ENCODE measurements around the gene TPCN2.
A peak's percentile ranks its signal among the peaks of the same experiment; 100 is the strongest.

TPCN2 gene

DNA sequence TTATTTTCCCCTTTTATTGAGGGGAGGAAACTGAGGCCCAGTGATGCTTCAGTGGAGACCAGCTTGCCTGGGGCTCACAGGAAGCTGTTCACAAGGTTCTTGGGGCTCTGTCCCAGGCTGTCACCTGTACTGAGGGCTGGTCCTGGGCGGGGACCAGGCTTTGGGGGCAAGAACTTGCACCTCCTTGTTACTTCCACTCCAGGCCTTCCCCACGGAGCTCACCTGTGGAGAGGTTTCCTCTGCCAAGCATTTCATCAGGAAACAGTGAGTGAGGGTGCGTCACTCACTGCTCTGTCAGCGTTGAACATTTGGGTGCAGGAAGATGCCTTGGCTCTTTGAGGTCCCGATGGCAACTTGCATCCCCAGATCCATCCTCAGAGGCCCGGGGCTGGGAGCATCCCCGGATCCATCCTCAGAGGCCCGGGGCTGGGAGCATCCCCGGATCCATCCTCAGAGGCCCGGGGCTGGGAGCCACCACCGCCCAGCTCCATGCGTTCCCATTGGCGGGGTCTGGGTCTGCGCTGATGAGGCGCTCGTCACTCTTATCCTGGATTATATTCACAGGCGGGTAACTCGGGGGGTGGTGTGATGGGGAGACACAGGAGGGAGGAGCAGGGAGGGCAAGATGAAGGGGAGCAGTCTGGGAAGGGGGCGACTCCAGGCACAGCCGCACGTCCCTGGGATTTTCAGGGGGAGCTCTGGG, 105.6 kb downstream of the TPCN2 start:
- DNase-seq, result no peak

DNA sequence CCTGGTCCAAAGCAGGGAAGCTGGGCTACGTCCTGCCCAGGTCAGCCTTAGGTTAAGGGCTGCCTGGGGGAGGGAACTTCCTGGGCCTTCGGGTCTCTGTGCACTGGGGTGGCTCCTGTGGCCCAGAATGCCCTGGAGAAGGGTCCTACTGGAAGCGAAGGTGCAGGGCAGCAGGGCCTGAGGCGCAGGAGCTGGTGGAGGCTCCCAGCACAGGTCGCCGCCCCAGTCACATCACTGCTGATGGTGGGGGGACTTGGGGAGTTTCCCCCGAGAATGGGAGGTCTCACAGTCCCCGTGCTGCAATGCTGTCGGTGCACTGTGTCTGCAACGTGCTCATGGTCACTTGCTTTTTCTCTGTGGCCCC, 106.2 kb downstream of the TPCN2 start:
- DNase-seq, result no peak

DNA sequence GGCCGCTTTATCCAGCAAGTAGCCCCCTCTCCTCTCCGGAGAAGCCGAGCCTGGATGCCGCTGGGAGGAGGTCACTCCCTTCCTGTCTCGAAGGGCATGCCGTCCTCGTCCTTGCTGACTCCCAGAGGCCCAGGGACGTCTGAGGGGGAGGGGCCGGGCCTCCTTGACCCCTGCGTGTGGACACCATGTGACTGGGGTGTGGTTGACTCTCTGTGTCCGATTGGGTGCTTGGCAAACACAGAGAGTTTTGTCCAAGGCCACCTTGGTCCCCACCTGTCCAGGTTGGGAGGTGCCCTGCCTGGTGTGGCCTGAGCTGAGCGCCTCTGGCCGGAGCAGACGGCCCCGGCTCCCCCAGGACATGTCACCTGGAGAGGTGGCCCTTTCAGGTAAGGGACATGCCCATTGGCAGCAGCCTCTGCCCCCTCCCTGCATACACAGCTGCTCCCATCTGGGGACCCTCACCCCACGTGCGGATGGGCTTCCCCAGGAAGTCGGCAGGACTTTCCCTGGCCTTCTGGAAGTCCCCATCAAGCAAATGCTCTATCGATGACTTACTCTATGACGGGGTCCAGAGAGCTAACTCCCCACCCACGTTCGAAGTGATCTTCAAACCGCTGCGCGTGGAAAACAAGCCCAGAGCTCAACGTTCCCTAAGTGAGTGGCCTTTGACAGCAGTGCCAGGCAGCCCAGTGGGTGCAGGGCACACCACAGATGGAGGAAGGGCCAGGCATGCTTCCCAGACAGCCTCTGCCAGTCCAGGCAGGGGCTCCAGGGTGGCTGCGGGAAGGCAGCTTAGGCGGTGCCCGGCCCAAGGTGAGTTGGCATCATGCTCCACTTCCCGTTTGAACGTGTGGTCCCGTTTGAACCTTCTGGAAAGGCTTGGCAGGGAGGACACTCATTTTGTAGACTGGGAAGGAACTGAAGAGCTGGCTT, 106.8 kb downstream of the TPCN2 start, which contains the start of gene SMIM38:
SMIM38 (plus strand) TSS at position 634 of the 933 bp plus-strand sequence. CDS start 1,912 bp downstream, outside the sequence.
- no peak for DNase-seq

DNA sequence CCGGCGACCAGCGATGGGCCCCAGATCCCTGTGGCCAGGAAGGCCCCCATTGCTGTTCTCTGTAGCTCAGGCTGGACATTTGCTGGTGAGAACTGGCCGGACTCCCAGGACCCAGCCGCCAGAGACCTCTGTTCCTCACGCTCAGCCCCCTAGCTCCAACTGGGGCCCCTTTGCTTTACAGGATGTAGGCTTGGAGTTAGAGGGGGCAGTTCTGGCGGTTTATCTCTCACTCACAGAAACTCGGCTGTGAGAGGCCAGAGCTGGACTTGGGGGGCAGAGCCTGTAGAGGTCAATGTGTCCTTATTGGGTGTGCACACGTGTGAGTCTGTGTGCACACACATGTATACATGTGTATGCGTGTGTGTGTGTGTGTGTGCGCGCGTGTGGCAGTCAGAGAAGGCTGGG, 107.5 kb downstream of the TPCN2 start:
- no peak for DNase-seq

DNA sequence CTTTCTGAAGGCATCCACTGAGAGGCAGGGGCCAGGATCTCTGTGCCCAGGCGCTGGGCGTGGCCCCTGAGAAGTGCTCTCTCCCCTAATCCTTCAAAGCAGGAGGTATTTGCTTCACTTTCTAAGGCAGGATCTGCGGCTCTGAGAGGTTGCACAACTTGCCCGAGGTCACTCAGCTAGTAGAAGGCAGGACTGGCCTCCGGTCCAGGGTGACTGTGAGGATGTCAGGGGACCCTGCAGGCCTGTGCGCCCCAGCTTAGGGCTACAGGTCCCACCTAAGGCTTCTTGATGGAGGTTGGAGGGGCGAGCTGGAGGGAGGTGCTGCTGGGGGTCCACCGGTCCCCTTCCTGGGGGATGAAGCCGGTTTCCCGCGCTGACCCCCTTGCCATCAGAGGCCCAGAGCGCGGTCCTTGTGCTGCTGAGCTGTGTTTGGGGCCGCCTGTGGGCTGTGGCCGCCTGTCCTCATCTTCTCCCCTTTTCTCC, 108.0 kb downstream of the TPCN2 start:
- DNase-seq, result no peak

DNA sequence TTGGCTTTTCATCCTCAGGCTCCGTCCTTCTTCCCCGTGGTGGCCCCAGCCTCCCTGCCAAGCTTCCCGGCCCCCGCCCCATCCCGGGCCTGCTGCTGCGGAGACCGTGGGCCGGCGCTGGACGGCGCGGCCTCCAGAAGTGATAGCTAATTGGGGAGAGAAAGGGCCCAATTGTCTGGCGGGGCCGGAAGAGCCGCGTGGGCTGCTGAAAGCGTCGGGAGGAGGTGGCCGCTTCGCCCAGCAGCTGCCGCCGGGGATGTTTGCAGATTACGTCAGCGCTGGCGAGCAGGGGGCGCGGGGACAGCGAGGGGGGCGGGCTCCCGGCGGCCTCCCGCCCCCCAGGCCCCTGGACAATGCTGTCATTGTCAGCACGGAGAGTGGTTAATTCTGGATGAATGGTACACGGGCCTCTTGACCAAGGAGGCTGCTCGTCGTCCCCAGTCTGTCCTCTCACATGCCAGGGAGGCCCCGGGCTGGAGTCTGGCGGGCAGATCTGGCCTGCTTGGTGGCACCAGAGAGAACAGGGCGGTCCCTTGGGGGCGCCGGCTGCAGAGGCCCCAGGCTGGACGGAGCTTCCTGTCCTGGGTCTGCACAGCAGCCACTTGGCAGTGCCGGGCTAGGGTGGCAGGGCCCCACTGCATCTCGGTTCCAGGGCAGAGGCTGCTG, 108.6 kb downstream of the TPCN2 start:
- DNase-seq, result no peak

DNA sequence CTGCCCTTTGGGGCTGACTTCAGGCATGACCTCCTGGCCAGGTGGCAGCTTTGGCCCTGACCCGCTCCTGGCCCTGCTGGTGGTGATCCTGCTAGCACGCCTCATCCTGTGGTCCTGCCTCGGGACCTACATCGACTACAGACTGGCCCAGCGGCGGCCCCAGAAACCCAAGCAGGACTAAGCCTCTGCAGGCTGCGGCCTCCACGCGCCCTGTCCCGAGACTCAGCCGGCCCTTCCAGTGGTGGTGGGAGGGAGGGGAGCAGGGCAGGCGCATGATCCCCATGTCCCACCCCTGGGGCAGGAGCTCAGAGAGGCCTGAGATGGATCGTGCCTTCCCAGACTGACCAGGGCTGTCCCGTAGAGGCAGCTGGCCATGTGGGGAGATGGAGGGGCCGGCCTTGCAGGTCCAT, 109.1 kb downstream of the TPCN2 start:
- no peak for DNase-seq

DNA sequence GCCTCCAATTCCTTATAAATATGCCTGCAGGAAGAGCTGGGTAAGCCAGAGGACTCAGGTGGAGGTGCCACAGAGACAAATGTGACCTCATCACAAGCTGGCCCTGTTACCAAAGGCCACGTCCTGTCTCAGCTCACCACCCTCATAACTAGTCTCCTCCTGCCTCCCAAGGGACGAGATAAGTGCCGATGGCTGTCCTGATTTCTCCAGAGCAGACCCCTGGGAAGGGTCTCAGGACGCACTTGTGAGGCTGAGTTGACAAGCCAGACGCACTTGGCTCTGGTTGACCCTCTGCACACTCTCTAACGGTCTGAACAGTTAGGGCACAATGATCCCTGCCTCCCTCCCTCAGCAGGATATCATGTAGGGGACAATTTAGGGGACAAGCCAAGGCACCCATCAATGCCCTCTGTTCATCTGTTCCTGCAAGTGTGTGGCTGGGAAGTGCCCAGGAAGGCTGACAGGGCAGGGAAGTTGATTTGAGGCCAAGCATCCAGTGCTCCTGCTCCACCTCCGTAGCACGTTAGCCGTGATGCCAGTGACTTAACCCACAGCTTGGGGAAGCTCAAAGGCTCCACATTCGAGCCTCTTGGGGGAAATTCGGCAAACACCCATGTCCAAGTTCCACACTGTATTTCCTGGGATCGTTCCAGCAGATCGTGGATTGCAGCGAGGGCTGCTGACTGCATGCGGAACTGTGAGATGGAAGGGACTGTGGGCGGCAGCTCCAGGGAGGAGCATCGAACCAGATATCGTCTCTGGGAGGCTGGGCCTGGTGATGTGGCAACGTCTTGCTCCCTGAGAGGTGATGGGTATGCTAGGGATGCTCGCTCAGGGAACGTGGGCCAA, 109.8 kb downstream of the TPCN2 start:
- no peak for DNase-seq

DNA sequence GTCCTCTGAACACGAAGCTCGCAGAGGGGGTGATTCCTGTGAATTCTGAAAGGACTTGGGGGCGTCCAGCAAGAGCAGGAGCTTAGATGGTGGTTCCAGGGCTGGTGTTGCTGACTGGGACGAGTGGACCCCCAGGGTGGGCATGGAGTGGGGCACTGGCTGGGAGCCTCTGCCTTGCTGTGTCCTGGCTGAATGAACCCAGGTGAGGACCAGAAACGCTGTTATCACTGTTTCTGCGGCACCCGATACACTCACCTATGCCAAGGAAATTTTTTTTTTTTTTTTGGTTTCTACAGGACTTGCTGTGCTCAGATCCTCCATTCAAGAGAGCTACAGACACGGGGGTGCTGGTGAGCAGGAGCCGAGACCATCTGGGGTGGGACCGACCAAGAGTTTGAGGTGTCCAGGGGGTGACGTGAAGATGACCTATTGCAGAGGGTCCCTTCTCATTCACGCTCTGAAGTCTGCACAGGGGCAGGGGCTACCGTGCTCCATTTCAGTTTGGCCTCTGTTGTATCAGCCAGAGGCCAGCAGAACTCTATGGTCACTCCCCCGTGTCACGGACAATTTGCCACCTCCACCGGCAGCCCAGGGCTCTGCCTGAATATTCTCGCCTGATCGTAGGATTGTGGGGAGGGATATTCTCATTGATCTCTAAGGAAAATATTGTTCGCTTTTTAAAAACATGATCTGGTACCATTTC, 110.6 kb downstream of the TPCN2 start:
- no peak for DNase-seq

DNA sequence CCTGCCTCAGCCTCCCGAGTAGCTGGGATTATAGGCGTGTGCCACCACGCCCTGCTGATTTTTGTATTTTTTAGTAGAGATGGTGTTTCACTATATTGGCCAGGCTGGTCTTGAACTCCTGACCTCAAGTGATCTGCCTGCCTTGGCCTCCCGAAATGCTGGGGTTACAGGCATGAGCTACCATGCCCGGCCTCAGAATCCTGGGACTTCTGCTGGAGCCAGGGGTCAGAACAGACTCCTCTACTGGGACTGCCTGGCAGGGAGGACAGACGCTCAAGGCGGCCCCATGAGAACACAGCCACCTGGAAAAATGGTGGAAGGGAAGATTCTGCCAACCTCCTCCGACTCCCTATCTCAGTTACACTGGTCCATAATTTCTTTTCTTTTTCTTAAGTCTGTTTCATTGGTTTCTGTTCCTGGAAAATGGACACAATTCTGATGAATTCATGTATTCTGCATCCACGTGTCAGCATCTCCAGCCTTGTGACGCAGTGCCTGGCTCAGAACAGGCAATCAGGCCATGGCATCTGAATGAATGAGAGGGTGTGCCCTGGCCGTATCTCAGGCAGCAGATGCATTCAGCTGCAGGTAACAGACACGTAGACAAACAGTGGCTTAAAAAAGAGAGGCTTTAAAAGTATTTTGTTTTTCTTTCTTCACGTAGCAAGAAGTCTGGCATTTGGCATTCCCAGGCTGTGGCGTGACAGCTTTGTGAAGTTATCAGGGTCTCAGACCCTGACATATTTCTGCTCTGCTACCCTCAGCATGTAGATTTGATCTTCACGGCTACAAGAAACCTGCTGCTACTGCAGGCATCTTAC, 111.8 kb downstream of the TPCN2 start:
- no peak for DNase-seq

DNA sequence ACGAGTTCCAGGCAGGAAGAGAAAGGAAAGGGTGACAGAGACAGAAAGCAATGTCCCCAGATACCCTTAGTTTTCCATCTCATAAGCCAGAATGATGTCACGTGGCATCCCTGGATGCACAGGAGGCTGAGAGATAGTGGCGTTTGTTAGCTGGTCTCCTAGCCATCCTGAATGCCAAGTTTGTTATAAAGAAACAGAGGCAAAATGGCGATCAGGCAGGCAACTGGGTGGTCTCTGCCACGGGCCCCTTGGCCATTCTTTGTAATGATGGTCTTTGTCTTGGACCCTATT, 112.3 kb downstream of the TPCN2 start:
- no peak for DNase-seq

DNA sequence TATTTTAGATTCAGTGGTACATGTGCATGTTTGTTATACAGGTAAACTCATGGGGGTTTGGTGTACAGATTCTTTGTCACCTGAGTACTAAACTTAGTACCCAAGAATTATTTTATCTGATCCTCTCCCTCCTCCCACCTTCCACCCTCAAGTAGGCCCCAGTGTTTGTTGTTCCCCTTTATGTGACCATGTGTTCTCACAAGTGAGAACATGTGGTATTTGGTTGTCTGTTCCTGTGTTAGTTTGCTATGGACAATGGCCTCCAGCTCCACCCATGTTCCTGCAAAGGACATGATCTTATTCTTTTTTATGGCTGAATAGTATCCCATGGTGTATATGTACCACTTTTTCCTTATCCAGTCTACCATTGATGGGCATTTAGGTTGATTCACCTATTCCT, 113.8 kb downstream of the TPCN2 start:
- DNase-seq, result no peak

DNA sequence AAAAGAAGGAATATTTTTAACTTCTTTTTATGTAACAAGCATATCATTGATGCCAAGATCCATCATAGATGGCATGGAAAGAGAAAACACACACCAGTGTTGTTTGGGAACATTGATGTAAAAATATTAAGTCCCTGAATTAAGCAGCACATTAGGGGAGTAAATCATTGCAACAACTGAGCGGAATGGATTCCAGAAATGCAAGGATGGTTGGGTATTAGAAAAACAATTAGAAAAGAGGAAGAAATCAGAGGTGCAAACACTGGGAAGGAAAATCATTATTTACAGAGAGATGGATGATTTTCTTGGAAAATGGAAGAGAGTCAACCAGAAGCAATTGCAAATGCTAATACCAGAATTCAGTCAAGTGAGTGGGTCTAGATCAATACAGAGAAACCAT, 115.1 kb downstream of the TPCN2 start:
- no peak for DNase-seq

DNA sequence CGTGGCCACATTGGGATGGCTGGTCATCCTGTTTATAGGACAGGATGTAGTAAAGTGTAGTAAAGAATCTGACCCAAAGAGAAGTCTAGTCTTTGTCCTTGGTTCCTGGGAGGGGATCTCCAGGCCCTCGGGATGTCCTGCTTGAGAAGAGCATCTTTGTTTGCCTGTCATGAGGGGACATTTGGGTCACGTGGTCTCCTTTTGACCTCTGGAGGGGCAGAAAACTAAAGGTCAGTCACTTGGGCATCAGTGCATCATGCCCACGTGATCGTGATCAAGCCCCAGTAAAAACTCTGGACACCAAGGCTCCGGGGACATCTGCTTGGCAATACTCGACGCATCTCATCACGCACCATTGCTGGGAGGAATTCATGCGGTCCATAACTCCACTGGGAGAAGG, 116.1 kb downstream of the TPCN2 start:
- no peak for DNase-seq

DNA sequence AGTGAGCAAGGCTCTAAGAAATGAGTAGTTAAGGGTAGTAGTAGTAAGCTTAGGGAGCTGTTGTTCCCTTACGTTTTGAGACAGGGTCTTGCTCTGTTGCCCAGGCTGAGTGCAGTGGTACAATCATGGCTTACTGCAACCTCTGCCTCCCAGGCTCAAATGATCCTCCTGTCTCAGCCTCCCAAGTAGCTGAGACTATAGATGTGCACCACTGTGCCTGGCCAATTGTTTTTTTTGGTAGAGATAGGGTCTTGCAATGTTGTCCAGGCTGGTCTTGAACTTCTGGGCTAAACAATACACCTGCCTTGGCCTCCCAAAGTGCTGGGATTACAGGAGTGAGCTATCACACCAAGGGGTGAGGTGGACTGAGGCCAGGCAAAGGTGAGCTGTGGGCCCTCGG, 117.0 kb downstream of the TPCN2 start:
- no peak for DNase-seq

DNA sequence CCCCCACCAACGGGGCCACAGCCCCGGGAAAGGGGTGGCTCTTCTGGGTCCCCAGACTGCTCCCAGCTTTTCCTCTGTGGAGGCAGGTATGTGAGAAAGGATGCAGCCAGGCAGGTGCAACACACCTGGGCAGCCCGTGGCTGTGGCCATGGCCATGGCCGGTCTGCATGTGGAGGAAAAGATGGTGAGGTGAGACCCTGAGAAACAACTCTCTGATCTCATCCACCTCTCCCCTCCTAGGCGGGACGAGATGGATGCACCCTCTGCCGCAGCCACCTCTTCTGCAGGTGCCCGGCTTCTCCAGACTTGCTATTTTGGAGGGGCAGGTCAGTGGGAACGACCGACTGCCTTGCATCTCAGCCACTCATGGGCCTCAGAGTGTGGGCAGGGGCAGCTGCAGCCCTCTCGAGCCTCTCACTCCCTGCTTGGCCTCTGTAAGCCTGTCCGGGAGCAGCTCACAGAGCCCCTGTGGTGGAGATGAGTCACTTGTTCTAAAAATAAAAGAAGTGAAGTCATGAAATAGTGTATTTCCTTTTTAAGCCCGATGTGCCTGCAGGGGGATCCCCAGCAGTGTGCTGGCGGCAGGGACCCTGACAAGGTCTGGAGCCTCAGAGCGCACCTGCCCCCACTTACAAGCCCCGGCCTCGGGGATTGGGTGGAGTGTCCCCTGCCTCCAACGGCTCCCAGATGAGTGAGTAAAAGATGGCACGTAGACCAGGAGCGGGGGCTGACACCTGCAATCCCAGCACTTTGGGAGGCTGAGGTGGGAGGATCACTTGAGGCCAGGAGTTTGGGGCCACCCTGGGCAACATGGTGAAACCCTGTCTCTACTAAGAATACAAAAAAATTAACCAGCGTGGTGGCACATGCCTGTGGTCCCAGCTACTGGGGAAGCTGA, 117.7 kb downstream of the TPCN2 start:
- DNase-seq, result peak; percentile 63 to 72

DNA sequence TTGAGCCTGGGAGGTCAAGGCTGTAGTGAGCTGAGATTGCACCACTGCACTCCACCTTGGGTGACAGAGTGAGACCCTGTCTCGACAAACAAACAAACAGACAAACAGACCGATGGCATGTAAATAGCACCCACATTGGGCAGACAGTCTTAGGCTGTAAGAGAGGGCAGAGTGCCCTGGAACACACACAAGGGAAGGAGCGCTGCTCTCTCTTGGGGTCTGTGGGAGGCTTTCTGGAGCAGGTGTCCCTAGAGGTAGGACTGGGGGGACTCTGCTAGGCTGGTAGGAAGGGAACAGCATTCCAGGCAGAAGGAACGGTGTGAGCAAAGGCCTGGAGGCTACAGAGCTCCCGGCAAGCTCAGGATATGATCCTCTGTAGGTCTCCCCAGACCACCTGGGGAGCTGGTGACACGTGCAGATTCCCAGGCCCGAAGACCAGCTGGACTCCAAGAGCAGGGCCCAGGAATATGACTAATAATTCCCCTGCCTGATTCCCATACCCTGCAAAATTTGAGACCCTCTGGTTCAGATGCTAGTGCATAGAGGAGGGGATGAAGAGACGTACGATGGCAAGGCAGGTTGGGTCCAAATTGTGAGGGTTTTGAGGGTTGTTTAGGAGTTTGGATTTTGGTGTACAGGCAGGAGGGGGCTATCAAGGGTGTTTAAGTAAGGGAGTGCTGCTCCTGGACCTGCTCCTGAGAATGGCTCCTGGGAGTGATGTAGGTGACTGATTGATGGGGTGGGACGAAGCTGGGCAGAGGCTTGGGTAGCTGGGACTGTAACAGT, 118.6 kb downstream of the TPCN2 start:
- DNase-seq, result no peak

DNA sequence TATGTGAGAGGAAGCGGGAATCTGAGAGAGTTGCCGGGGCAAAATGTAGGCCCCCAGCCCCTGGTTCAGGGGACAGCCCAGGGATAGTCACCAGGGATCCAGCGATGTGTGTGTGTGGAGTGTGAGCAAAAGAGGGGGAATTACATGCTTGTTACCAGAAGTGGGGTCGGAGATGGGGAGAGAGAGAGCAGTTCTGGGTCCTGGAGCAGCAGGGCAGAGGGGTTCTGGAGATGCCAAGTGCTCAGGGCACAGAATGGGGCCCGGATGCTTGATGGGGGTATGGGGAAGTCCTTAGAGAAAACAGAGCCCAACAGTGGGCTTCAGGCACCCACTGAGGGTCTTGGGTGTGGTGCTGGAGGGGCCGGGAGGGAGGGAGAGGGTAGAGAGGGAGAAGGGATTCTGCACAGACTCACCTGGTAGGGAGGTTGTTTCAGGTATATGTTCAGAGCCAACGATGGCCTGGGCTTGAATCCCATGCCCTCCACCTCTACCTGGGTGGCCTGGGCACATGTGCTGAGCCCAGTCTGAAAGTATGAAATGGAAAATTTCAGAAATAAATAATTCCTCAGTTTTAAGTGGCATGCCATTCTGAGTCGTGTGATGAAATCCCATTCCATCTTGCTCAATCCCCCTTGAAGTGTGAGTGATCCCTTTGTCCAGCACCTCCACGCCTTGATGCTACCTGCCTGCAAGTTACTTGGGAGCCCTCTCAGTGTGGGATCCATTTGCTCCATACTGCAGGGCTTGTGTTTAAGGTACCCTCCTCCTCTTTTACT, 119.4 kb downstream of the TPCN2 start:
- DNase-seq, result no peak

Measured in activated T-cell treated with anti-CD3 and anti-CD28 coated beads, Interleukin-2, amount 50 U/mL, for 48 hours (primary cell).